H9 (cell line): ENCODE results near the gene GALR2. TPM values are rescaled to one million over a fixed set of nuclear protein-coding genes. Genes with fewer than 3 reads are reported as not detected.

Experiments used
- DNase-seq: peaks from one replicate; pipeline ENCODE4 v3.0.0-alpha.2; 2017
- H2AFZ ChIP-seq: one replicate; pipeline ENCODE4 v1.6.1; 2013; ENCODE audit warnings: mild to moderate bottlenecking, low read length, control low read depth, moderate library complexity
- H2AK5ac ChIP-seq: 2 replicates; pipeline ENCODE4 v1.6.1; 2013; ENCODE audit warnings: low read length, control low read depth, mixed read lengths; ENCODE audit not compliant: insufficient read length
- H2BK120ac ChIP-seq: one replicate; pipeline ENCODE4 v1.6.1; 2013; ENCODE audit warnings: low read depth, mild to moderate bottlenecking, low read length, control low read depth, inconsistent platforms; ENCODE audit not compliant: poor library complexity, severe bottlenecking
- H2BK12ac ChIP-seq: 2 replicates; pipeline ENCODE4 v1.6.1; 2013; ENCODE audit warnings: low read length, control low read depth, mixed read lengths, low read depth; ENCODE audit not compliant: insufficient read length
- H2BK15ac ChIP-seq: 2 replicates; pipeline ENCODE4 v1.6.1; 2013; ENCODE audit warnings: low read depth, low read length, control low read depth
- H2BK20ac ChIP-seq: one replicate; pipeline ENCODE4 v1.6.1; 2013; ENCODE audit warnings: low read depth, mild to moderate bottlenecking, low read length, control low read depth, inconsistent platforms; ENCODE audit not compliant: poor library complexity, severe bottlenecking
- H2BK5ac ChIP-seq: 2 replicates; pipeline ENCODE4 v1.6.1; 2013; ENCODE audit warnings: low read length, control low read depth, mixed read lengths; ENCODE audit not compliant: insufficient read length
- H3K14ac ChIP-seq: 2 replicates; pipeline ENCODE4 v1.6.1; 2013; ENCODE audit warnings: low read length, control low read depth; ENCODE audit not compliant: insufficient read depth
- H3K18ac ChIP-seq: 2 replicates; pipeline ENCODE4 v1.6.1; 2013; ENCODE audit warnings: low read depth, mild to moderate bottlenecking, mixed read lengths, low read length, control low read depth; ENCODE audit not compliant: insufficient read length
- H3K23ac ChIP-seq: 2 replicates; pipeline ENCODE4 v1.6.1; 2013; ENCODE audit warnings: low read length, control low read depth, mixed read lengths, low read depth; ENCODE audit not compliant: insufficient read length
- H3K23me2 ChIP-seq: 2 replicates; pipeline ENCODE4 v1.6.1; 2013; ENCODE audit warnings: low read depth, mild to moderate bottlenecking, mixed read lengths, low read length, control low read depth; ENCODE audit not compliant: insufficient read length, poor library complexity, severe bottlenecking
- H3K27ac ChIP-seq: 2 replicates; pipeline ENCODE4 v1.5.1; 2013; ENCODE audit warnings: low read length, control low read depth, mixed read lengths, low read depth; ENCODE audit not compliant: insufficient read length
- H3K27me3 ChIP-seq: 2 replicates; pipeline ENCODE4 v1.6.1; 2013; ENCODE audit warnings: low read length, control low read depth, inconsistent platforms; ENCODE audit not compliant: insufficient read depth
- H3K4ac ChIP-seq: 2 replicates; pipeline ENCODE4 v1.6.1; 2013; ENCODE audit warnings: low read depth, mild to moderate bottlenecking, control low read depth, inconsistent platforms, low read length, moderate library complexity
- H3K4me1 ChIP-seq: 2 replicates; pipeline ENCODE4 v1.6.1; 2013; ENCODE audit warnings: low read length, control low read depth, inconsistent platforms; ENCODE audit not compliant: insufficient read depth
- H3K4me2 ChIP-seq: 2 replicates; pipeline ENCODE4 v1.6.1; 2013; ENCODE audit warnings: low read length, control low read depth, mixed read lengths; ENCODE audit not compliant: insufficient read length, insufficient read depth
- H3K56ac ChIP-seq: 2 replicates; pipeline ENCODE4 v1.6.1; 2013; ENCODE audit warnings: low read depth, mild to moderate bottlenecking, mixed read lengths, low read length, control low read depth; ENCODE audit not compliant: insufficient read length
- H3K79me1 ChIP-seq: 2 replicates; pipeline ENCODE4 v1.6.1; 2013; ENCODE audit warnings: low read depth, mild to moderate bottlenecking, moderate library complexity, low read length, control low read depth, inconsistent platforms; ENCODE audit not compliant: insufficient read depth, poor library complexity, severe bottlenecking
- H3K79me2 ChIP-seq: 2 replicates; pipeline ENCODE4 v1.6.1; 2013; ENCODE audit warnings: low read length, control low read depth, inconsistent platforms; ENCODE audit not compliant: insufficient read depth
- H3K9ac ChIP-seq: 2 replicates; pipeline ENCODE4 v1.6.1; 2013; ENCODE audit warnings: low read length, control low read depth, mixed read lengths; ENCODE audit not compliant: insufficient read length; ENCODE audit errors: extremely low read depth
- H3K9me3 ChIP-seq: one replicate; pipeline ENCODE4 v1.6.1; 2013; ENCODE audit warnings: low read depth, low read length, inconsistent platforms; ENCODE audit not compliant: control insufficient read depth
- H3T11ph ChIP-seq: one replicate; pipeline ENCODE4 v1.6.1; 2013; ENCODE audit warnings: mild to moderate bottlenecking, low read length, control low read depth, inconsistent platforms
- H4K20me1 ChIP-seq: one replicate; pipeline ENCODE4 v1.6.1; 2013; ENCODE audit not compliant: control insufficient read depth, insufficient read length, insufficient read depth
- H4K5ac ChIP-seq: 2 replicates; pipeline ENCODE4 v1.6.1; 2013; ENCODE audit warnings: low read depth, mild to moderate bottlenecking, mixed read lengths, low read length, control low read depth; ENCODE audit not compliant: insufficient read length
- H4K8ac ChIP-seq: replicated peaks from 2 replicates; pipeline ENCODE4 v1.6.1; 2013; ENCODE audit warnings: low read length, control low read depth, mixed read lengths, low read depth; ENCODE audit not compliant: insufficient read length
- H4K91ac ChIP-seq: 2 replicates; pipeline ENCODE4 v1.6.1; 2013; ENCODE audit warnings: low read depth, mild to moderate bottlenecking, moderate library complexity, mixed read lengths, low read length, control low read depth; ENCODE audit not compliant: insufficient read length
- H3K27ac Mint-ChIP-seq, 3 experiments: 2 replicates in 2 of 3; 3 replicates in 1 of 3; pipeline ENCODE4 v1.8.0; 2020 to 2021; ENCODE audit warnings: mixed read lengths in 3 of 3, mild to moderate bottlenecking in 1 of 3, moderate library complexity in 1 of 3
- H3K27me3 Mint-ChIP-seq: 2 replicates; pipeline ENCODE4 v1.8.0; 2021; ENCODE audit warnings: low read depth, mild to moderate bottlenecking, moderate library complexity, mixed read lengths
- H3K36me3 Mint-ChIP-seq, 3 experiments: 2 replicates in 2 of 3; 3 replicates in 1 of 3; pipeline ENCODE4 v1.8.0; 2020 to 2021; ENCODE audit warnings: low read depth in 3 of 3, mixed read lengths in 3 of 3; ENCODE audit not compliant: insufficient read depth in 1 of 3
- H3K4me1 Mint-ChIP-seq, 2 experiments: 2 replicates each; pipeline ENCODE4 v1.8.0; 2020; ENCODE audit warnings: mixed read lengths in 2 of 2
- H3K4me3 Mint-ChIP-seq, 2 experiments: 2 replicates in 1 of 2; 3 replicates in 1 of 2; pipeline ENCODE4 v1.8.0; 2020 to 2021; ENCODE audit warnings: mild to moderate bottlenecking in 2 of 2, mixed read lengths in 2 of 2, moderate library complexity in 1 of 2
- H3K9me3 Mint-ChIP-seq, 2 experiments: 2 replicates in 1 of 2; 3 replicates in 1 of 2; pipeline ENCODE4 v1.8.0; 2020; ENCODE audit warnings: mild to moderate bottlenecking in 2 of 2, mixed read lengths in 2 of 2, moderate library complexity in 1 of 2
- WGBS: extraction: QIAGEN DNeasy Blood & Tissue Kit; methylation state at CpG from one replicate; pipeline ENCODE4 v1.1.7; 2013; ENCODE audit warnings: missing lambda C conversion rate, low lambda C conversion rate, mixed read lengths; ENCODE audit not compliant: insufficient read length; ENCODE audit errors: extremely low coverage; 5-methylcytosine and 5-hydroxymethylcytosine counted together
- total RNA-seq: library from RNA; stranded (reverse); gene quantifications from 2 replicates; pipeline ENCODE4 v1.2.1, GENCODE V29; 2021
- TF ChIP-seq, protein P1 (sequence below): fragments of 200-600 bp; sonication (generic); conservative IDR thresholded peaks from 3 replicates; pipeline ENCODE4 v1.8.0; 2021; ENCODE audit warnings: antibody characterized with exemption, mild to moderate bottlenecking

The GALR2 gene
- total RNA-seq, 1 experiment from 2014 or later = 0.81 TPM

DNA sequence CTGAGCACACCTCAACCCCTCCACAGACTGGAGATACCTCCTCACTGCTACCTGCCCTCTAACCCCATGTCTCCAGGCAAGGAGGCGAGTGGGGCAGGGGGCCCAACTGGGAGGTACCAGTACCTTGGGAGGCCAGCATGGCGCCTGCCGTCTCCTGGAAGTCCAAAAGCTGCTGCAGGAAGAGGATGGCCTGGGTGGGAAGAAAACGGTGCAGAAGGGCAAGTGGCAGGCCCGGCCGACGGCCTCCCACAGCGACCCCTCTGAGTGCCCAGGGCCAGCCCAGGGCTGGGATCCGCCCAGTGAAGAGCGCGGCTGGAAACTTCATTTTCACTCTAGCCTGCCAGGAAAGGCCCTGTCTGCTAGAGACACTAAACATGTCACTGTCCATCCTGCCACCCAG lies 12.9 kb downstream of the GALR2 start:
- no peak overlapping the region for H4K5ac ChIP-seq
- H3K4ac ChIP-seq = no peak overlapping the region
- H2AFZ ChIP-seq = no peak overlapping the region
- no peaks in the 10 kb centered on the region for H3K79me2 ChIP-seq
- H3K9ac ChIP-seq = no peak overlapping the region
- H3K23me2 ChIP-seq = no peaks in the 10 kb centered on the region
- H3K9me3 ChIP-seq = no peaks in the 10 kb centered on the region
- no peaks in the 10 kb centered on the region for H3K4me1 ChIP-seq
- no peak overlapping the region for H3K14ac ChIP-seq
- H3K9me3 Mint-ChIP-seq = no peaks in the 10 kb centered on the region
- no peak overlapping the region for H2BK12ac ChIP-seq
- H4K20me1 ChIP-seq = no peaks in the 10 kb centered on the region
- no peak overlapping the region for H4K91ac ChIP-seq
- H3K27me3 ChIP-seq = no peaks in the 10 kb centered on the region
- no peak overlapping the region for H3K4me2 ChIP-seq
- WGBS = no CpG with 5 or more reads among the region's 11 CpGs
- no peak overlapping the region for H2BK5ac ChIP-seq
- no peak overlapping the region for H2BK15ac ChIP-seq
- no peak overlapping the region for H3K4me3 Mint-ChIP-seq
- no peaks in the 10 kb centered on the region for H3K27me3 Mint-ChIP-seq
- H4K8ac ChIP-seq = no peak overlapping the region
- H2BK120ac ChIP-seq = no peak overlapping the region
- TF ChIP-seq, protein P1, sequence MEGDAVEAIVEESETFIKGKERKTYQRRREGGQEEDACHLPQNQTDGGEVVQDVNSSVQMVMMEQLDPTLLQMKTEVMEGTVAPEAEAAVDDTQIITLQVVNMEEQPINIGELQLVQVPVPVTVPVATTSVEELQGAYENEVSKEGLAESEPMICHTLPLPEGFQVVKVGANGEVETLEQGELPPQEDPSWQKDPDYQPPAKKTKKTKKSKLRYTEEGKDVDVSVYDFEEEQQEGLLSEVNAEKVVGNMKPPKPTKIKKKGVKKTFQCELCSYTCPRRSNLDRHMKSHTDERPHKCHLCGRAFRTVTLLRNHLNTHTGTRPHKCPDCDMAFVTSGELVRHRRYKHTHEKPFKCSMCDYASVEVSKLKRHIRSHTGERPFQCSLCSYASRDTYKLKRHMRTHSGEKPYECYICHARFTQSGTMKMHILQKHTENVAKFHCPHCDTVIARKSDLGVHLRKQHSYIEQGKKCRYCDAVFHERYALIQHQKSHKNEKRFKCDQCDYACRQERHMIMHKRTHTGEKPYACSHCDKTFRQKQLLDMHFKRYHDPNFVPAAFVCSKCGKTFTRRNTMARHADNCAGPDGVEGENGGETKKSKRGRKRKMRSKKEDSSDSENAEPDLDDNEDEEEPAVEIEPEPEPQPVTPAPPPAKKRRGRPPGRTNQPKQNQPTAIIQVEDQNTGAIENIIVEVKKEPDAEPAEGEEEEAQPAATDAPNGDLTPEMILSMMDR = no peak
- no peak overlapping the region for H3K18ac ChIP-seq
- H3K27ac ChIP-seq = no peak overlapping the region
- no peak overlapping the region for H3K27ac Mint-ChIP-seq
- H3K4me1 Mint-ChIP-seq = no peaks in the 10 kb centered on the region
- H3T11ph ChIP-seq = no peak overlapping the region
- peaks cover 18 to 82% (median 78%) of the 10 kb centered on the region in 3 experiments; a peak in 6 of 7 replicates for H3K36me3 Mint-ChIP-seq
- no peak overlapping the region for H3K23ac ChIP-seq
- no peak overlapping the region for H3K56ac ChIP-seq
- no peak overlapping the region for H2BK20ac ChIP-seq
- H2AK5ac ChIP-seq = no peak overlapping the region
- no peak for DNase-seq
- no peaks in the 10 kb centered on the region for H3K79me1 ChIP-seq
